Dedifferentiated amniotic fluid mesenchymal stem cell (primary cell): Measurements from ENCODE around the gene CIDEC.
"Not testable (repeated sequence)": the region's sequence is repeated elsewhere in the genome, so short reads cannot be mapped to it uniquely, and the experiment has no call there.

Experiments used
- DNase-seq: peaks from one replicate; pipeline ENCODE4 v3.0.0-alpha.2; 2016; ENCODE audit errors: extremely low spot score

CIDEC gene

GRCh38 chr3:9901967-9902366 is 21.9 kb upstream of the CIDEC start:
- no peak for DNase-seq

GRCh38 chr3:9900965-9901415 is 20.9 kb upstream of the CIDEC start:
- not testable (repeated sequence) for DNase-seq

- peak; percentile 5 for DNase-seq
These were observed 19.3 kb upstream of the CIDEC start for GRCh38 chr3:9899289-9899791.

GRCh38 chr3:9898467-9899241 is 18.6 kb upstream of the CIDEC start:
- peak; percentile 4 for DNase-seq

GRCh38 chr3:9897408-9898372 is 17.6 kb upstream of the CIDEC start:
- peak; percentile 8 for DNase-seq

GRCh38 chr3:9896755-9897407 is 16.8 kb upstream of the CIDEC start:
- DNase-seq, result peak; percentile 13

- DNase-seq, result not testable (repeated sequence)
These were observed 15.7 kb upstream of the CIDEC start for GRCh38 chr3:9895715-9896114.

GRCh38 chr3:9893739-9894138 is 13.7 kb upstream of the CIDEC start:
- no peak for DNase-seq

GRCh38 chr3:9891072-9891622 is 11.1 kb upstream of the CIDEC start:
- DNase-seq, result no peak

GRCh38 chr3:9890249-9891071 is 10.4 kb upstream of the CIDEC start, which contains the start of gene JAGN1:
Gene JAGN1 (plus strand): TSS chr3:9890610. CDS start chr3:9890723, 113 bp downstream.
- peak; percentile 82 for DNase-seq

GRCh38 chr3:9889405-9889804 is 9.4 kb upstream of the CIDEC start:
- no peak for DNase-seq

- no peak for DNase-seq
These were observed 8.5 kb upstream of the CIDEC start for GRCh38 chr3:9888540-9888939.

GRCh38 chr3:9887480-9887879 is 7.4 kb upstream of the CIDEC start:
- no peak for DNase-seq

GRCh38 chr3:9886328-9886727 is 6.3 kb upstream of the CIDEC start:
- no peak for DNase-seq

- peak; percentile 40 for DNase-seq
These were observed 4.6 kb upstream of the CIDEC start for GRCh38 chr3:9884555-9885165.

GRCh38 chr3:9883706-9884554 is 3.9 kb upstream of the CIDEC start:
- DNase-seq, result no peak

- DNase-seq, result no peak
These were observed 1.4 kb upstream of the CIDEC start for GRCh38 chr3:9881441-9881840.

- DNase-seq, result no peak
These were observed 1.4 kb downstream of the CIDEC start for GRCh38 chr3:9878700-9879099.

- no peak for DNase-seq
These were observed 3.1 kb downstream of the CIDEC start for GRCh38 chr3:9876991-9877390.
